Upper lobe of left lung (tissue), 4 donors: Measurements from ENCODE around the gene GIGYF1.

Source experiments
- POLR2A ChIP-seq, 4 donors: fragments of 450-650 bp; IDR thresholded peaks; one replicate each; pipeline ENCODE4 v1.5.1; 2016 to 2017; ENCODE audit warnings: antibody characterized with exemption in 4 of 4, mild to moderate bottlenecking in 2 of 4
- POLR2AphosphoS5 ChIP-seq, 2 donors: sonication (generic); formaldehyde crosslinking; IDR thresholded peaks; one replicate each; pipeline ENCODE4 v1.5.1; 2017; ENCODE audit warnings: antibody characterized with exemption in 2 of 2
- TF ChIP-seq, protein P1 (sequence below), 6 experiments: fragments of 450-650 bp in 4 of 6; fragments of 200-600 bp in 2 of 6; sonication (generic) in 2 of 6; IDR thresholded peaks; one replicate each; pipeline ENCODE4 v1.5.1; 2016 to 2019; ENCODE audit warnings: antibody characterized with exemption in 6 of 6

DNA sequence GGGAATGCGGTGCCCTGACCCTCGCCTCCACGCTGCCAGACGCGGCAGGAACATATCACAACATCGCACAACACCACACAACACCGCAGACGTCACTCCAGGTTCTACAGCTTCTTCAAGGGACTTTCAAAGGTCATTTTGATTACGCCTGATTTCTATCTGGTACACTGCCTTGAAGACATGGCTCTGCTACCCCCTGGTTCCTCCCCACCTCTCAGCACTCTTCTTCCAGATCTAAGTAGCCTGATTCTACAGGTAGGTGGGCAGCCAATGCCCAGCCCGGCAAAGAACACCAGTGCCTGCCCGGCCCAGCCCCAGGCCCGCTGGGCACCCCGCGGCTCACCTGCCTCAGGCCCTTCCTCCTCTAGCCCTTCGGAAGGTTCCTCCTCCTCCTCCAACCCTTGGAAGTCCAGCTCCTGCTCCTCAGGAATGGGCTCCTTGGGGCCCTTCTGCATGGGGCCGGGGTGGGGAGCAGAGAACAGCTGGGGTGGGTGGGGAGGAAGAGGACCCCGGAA lies 8.4 kb downstream of the GIGYF1 start:
- TF ChIP-seq, protein P1, sequence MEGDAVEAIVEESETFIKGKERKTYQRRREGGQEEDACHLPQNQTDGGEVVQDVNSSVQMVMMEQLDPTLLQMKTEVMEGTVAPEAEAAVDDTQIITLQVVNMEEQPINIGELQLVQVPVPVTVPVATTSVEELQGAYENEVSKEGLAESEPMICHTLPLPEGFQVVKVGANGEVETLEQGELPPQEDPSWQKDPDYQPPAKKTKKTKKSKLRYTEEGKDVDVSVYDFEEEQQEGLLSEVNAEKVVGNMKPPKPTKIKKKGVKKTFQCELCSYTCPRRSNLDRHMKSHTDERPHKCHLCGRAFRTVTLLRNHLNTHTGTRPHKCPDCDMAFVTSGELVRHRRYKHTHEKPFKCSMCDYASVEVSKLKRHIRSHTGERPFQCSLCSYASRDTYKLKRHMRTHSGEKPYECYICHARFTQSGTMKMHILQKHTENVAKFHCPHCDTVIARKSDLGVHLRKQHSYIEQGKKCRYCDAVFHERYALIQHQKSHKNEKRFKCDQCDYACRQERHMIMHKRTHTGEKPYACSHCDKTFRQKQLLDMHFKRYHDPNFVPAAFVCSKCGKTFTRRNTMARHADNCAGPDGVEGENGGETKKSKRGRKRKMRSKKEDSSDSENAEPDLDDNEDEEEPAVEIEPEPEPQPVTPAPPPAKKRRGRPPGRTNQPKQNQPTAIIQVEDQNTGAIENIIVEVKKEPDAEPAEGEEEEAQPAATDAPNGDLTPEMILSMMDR (IDR thresholded peaks at IDR 0.05), result no peak
- no peak for TF ChIP-seq POLR2AphosphoS5 (IDR thresholded peaks at IDR 0.05)
- no peak for TF ChIP-seq POLR2A (IDR thresholded peaks at IDR 0.05)
